ENCODE results near the gene UBE3A.

The UBE3A gene

GRCh38 chr15:25438601-25439368, at the start of gene UBE3A:
Gene UBE3A (minus strand): TSS chr15:25439024. CDS start chr15:25409107, 29,917 bp downstream.
- H3K4me3 ChIP-seq (replicated peaks; ENCODE audit: low read depth, low read length): peak within 1 kb of the TSS; percentile 91
- H3K36me3 ChIP-seq (ENCODE audit: control insufficient read depth, insufficient read depth, low read length): no peaks in the 10 kb centered on the region
- peak; percentile 9 for TF ChIP-seq CTCF (IDR thresholded peaks at IDR 0.05; ENCODE audit: insufficient read depth, low read length, poor library complexity, severe bottlenecking)
- H3K27me3 ChIP-seq (replicated peaks; ENCODE audit: control insufficient read depth, insufficient read depth, low read length): no peaks in the 10 kb centered on the region
- peak; percentile 96 for DNase-seq (ENCODE audit: extremely low read depth, insufficient read length)

DNA sequence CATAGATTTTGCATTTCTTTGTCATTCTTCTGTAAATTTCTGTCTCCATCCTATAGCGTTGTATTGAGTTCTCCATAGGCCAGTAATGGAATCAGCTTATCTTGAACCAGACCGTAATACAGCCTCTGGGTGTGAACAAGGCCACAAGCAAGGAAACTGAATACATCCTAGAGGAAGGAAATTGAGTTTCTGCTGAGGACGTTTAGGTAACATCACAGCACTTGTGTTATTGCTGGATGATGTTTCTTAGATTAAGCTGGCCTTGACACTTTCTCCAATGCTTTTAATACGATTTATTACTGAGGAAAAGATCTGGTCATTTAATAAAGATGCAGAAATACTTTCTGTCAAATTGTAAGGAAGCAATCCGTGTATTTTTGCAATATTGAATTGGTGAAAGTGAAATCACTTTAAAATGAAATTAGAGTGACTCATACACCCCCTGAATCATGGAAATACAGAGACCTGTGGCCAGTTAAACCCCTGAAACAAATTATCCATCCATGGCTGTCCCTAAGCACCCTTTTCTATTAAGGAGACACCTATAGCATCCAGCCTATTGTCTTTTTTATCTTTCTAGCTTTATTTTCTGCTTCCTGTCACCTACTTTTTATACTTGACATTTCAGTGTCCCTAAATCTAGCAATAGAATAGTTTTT, 48.5 kb upstream of the UBE3A start:
- H3K4me3 ChIP-seq (replicated peaks; ENCODE audit: low read depth, low read length): no peak overlapping the region
- no peak for DNase-seq (ENCODE audit: extremely low read depth, insufficient read length)
- H3K27me3 ChIP-seq (replicated peaks; ENCODE audit: control insufficient read depth, insufficient read depth, low read length): no peaks in the 10 kb centered on the region
- H3K36me3 ChIP-seq (ENCODE audit: control insufficient read depth, insufficient read depth, low read length): no peaks in the 10 kb centered on the region
- no peak for TF ChIP-seq CTCF (IDR thresholded peaks at IDR 0.05; ENCODE audit: insufficient read depth, low read length, poor library complexity, severe bottlenecking)

- no peak for DNase-seq (ENCODE audit: extremely low read depth, insufficient read length)
- no peak overlapping the region for H3K4me3 ChIP-seq (replicated peaks; ENCODE audit: low read depth, low read length)
- H3K27me3 ChIP-seq (replicated peaks; ENCODE audit: control insufficient read depth, insufficient read depth, low read length): no peaks in the 10 kb centered on the region
- H3K36me3 ChIP-seq (ENCODE audit: control insufficient read depth, insufficient read depth, low read length): no peaks in the 10 kb centered on the region
- TF ChIP-seq CTCF (IDR thresholded peaks at IDR 0.05; ENCODE audit: insufficient read depth, low read length, poor library complexity, severe bottlenecking): no peak
Measured at GRCh38 chr15:25486051-25486450, 47.2 kb upstream of the UBE3A start.

DNA sequence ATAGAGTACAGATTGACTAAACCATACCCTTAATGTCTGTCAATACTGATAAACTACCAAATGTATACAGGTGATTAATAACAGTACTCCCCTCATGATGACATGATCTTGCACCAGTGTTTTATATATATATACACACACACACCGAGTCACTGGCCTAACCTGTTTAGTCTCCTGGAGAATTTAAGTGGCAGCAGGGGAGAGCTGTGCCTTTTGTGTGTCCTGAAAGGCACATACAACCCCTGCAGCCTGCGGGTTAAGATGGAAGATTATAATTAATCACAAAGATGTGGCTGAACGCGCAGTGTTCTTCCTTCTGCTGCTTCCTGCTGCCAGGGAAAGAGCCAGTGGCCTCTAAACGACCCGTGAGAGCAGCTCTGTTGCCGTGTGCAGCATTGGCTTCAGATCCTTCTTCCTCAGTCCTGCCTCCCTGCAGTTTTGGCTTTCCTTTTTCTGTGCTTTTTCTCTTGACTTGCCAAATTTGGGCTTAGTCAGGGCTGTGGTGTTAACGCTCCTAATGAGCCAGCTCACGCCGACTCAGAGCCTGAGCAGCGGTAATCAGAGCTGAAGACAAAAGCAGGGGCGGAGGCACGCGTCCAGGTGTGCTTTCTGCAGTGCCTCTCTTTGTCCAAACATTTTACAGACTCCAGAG, 42.5 kb upstream of the UBE3A start:
- Histone ChIP-seq H3K27me3 (replicated peaks; ENCODE audit: control insufficient read depth, insufficient read depth, low read length) (no peaks in the 10 kb centered on the region), H3K36me3 (ENCODE audit: control insufficient read depth, insufficient read depth, low read length) (no peaks in the 10 kb centered on the region), H3K4me3 (replicated peaks; ENCODE audit: low read depth, low read length) (no peak overlapping the region)
- no peak for TF ChIP-seq CTCF (IDR thresholded peaks at IDR 0.05; ENCODE audit: insufficient read depth, low read length, poor library complexity, severe bottlenecking)
- DNase-seq (ENCODE audit: extremely low read depth, insufficient read length): no peak

DNA sequence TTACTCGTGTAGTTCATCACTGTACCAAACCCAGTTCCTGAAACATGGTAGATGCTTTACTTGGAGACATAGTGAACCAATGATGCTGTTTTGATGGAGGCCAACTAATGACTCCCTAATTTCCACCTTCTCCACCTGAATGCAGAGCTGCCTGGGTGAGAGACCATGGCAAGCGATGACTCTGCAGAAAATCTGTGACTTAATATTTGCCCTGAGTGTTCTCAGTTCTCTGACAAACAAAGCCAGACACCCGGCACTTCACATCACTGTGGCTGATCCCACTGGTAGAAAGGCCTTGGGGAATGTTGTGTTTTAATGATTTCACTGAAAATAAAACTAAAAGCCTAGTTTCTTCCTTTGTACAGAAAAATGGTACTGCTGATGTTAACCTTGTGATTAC, 39.5 kb upstream of the UBE3A start:
- no peak overlapping the region for H3K4me3 ChIP-seq (replicated peaks; ENCODE audit: low read depth, low read length)
- TF ChIP-seq CTCF (IDR thresholded peaks at IDR 0.05; ENCODE audit: insufficient read depth, low read length, poor library complexity, severe bottlenecking): no peak
- no peaks in the 10 kb centered on the region for H3K36me3 ChIP-seq (ENCODE audit: control insufficient read depth, insufficient read depth, low read length)
- H3K27me3 ChIP-seq (replicated peaks; ENCODE audit: control insufficient read depth, insufficient read depth, low read length): no peaks in the 10 kb centered on the region
- DNase-seq (ENCODE audit: extremely low read depth, insufficient read length): no peak
